Measurements from ENCODE around the gene PHF19. TPM values are rescaled to one million over a fixed set of nuclear protein-coding genes. Genes with fewer than 3 reads are reported as not detected.

The PHF19 gene
- total and polyA plus RNA-seq, 2 experiments from 2014 or later: 7.1 to 40.0 TPM

DNA sequence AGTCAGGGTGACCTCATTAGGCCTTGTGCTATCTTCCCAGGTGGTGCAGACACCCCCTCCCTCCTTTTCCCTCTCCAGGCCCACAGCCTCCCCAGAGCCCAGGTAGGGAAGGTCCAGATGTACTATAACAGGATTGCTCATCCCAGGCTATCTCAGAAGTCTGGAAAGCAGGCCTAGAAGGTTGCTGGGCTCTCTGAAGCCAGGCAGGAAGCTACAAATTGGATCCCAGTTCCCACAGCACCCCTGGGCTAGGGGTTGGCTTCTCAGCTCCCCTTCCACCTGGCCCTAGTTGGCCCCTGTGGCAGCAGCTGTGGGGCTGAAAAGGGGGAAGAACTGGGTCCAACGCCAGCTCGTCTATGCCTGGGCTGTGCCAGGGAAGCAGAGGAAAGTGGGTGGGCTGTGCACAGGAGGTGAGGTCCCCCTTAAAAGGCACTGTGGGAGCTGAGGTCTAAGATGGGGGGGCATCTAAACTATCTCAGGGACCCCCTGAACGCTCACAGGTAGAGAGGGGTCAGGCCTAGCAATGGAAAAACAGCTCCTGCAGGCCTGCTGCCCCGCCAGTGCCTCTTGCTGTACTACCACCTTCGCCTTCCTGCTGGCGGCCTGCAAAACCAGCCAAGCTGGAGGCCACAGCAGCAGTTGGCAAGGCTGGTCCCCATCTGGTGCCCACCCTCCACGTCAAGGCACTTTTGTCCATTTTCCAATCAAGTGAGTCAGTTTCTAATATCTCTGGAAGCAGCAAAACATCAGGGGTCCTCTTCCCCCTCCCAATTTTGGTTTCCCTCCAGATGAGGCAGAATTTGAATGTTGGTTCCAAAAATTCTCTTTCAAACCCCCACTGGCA lies 20.9 kb downstream of the PHF19 start:
- Histone ChIP-seq H3K36me3 (peaks cover 2% of the 10 kb centered on the region), H3K27ac (no peak overlapping the region), H3K4me1 (ENCODE audit: low read depth) (no peaks in the 10 kb centered on the region), H3K9me3 (ENCODE audit: low read depth) (no peaks in the 10 kb centered on the region), H3K27me3 (no peaks in the 10 kb centered on the region), H3K4me3 (no peak overlapping the region)
- no peak for DNase-seq (ENCODE audit: low read depth in 1 of 2, low spot score in 1 of 2)
- TF ChIP-seq, protein P1, sequence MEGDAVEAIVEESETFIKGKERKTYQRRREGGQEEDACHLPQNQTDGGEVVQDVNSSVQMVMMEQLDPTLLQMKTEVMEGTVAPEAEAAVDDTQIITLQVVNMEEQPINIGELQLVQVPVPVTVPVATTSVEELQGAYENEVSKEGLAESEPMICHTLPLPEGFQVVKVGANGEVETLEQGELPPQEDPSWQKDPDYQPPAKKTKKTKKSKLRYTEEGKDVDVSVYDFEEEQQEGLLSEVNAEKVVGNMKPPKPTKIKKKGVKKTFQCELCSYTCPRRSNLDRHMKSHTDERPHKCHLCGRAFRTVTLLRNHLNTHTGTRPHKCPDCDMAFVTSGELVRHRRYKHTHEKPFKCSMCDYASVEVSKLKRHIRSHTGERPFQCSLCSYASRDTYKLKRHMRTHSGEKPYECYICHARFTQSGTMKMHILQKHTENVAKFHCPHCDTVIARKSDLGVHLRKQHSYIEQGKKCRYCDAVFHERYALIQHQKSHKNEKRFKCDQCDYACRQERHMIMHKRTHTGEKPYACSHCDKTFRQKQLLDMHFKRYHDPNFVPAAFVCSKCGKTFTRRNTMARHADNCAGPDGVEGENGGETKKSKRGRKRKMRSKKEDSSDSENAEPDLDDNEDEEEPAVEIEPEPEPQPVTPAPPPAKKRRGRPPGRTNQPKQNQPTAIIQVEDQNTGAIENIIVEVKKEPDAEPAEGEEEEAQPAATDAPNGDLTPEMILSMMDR (IDR thresholded peaks at IDR 0.05; ENCODE audit: low read depth, low read length): no peak

DNA sequence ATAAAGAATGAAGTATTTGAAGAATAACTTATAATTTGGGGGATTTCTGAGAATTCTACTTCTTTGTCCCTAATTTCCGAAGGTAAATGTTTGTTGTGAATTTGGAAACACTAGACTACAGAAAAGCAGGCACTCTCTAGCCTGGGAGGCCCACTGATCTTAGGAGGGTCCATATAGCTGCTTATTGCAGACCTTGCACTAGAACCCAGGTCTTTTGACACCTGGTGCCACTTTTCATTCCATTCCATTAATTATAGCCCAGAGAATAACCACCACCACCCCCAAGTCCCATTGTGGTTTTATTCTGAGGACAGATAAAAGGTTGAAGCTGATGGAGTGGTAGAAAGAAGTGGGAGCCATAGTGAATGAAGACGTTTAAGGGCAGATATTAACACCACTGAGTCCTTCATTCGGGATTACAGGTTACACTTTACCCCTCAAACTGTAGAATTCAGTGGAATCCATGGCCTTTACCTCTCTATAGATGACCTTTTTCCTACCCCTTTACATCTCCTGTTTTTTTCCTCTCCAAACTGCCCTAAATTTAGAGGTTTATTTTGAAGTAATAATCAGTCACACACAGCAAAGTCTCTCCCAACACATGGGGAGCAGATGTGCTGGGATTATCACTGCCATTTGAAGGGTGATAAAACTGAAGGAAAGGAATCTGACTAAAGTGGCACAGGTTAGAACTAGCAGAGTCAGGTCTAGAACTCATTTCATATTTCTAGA lies 22.2 kb downstream of the PHF19 start:
- DNase-seq (ENCODE audit: low read depth in 1 of 2, low spot score in 1 of 2): no peak
- Histone ChIP-seq H3K9me3 (ENCODE audit: low read depth) (no peaks in the 10 kb centered on the region), H3K4me1 (ENCODE audit: low read depth) (no peaks in the 10 kb centered on the region), H3K4me3 (no peak overlapping the region), H3K27ac (no peak overlapping the region), H3K36me3 (no peaks in the 10 kb centered on the region), H3K27me3 (no peaks in the 10 kb centered on the region)
- TF ChIP-seq, protein P1 (IDR thresholded peaks at IDR 0.05; ENCODE audit: low read depth, low read length): no peak

- H3K36me3 ChIP-seq: no peaks in the 10 kb centered on the region
- no peak overlapping the region for H3K27ac ChIP-seq
- no peaks in the 10 kb centered on the region for H3K4me1 ChIP-seq (ENCODE audit: low read depth)
- TF ChIP-seq, protein P1 (IDR thresholded peaks at IDR 0.05; ENCODE audit: low read depth, low read length): no peak
- H3K27me3 ChIP-seq: no peaks in the 10 kb centered on the region
- no peak overlapping the region for H3K4me3 ChIP-seq
- DNase-seq (ENCODE audit: low read depth in 1 of 2, low spot score in 1 of 2): no peak
- no peaks in the 10 kb centered on the region for H3K9me3 ChIP-seq (ENCODE audit: low read depth)
Observed at GRCh38 chr9:120853198-120853597, 23.8 kb downstream of the PHF19 start.

GRCh38 chr9:120852240-120853010 lies 24.6 kb downstream of the PHF19 start:
- Histone ChIP-seq H3K4me1 (ENCODE audit: low read depth) (no peaks in the 10 kb centered on the region), H3K27ac (no peak overlapping the region), H3K9me3 (ENCODE audit: low read depth) (no peaks in the 10 kb centered on the region), H3K27me3 (no peaks in the 10 kb centered on the region), H3K36me3 (no peaks in the 10 kb centered on the region), H3K4me3 (no peak overlapping the region)
- TF ChIP-seq, protein P1 (IDR thresholded peaks at IDR 0.05; ENCODE audit: low read depth, low read length): no peak
- no peak for DNase-seq (ENCODE audit: low read depth in 1 of 2, low spot score in 1 of 2)

GRCh38 chr9:120851449-120851848 lies 25.5 kb downstream of the PHF19 start:
- no peak for DNase-seq (ENCODE audit: low read depth in 1 of 2, low spot score in 1 of 2)
- Histone ChIP-seq H3K27ac (no peak overlapping the region), H3K4me1 (ENCODE audit: low read depth) (peaks cover 7% of the 10 kb centered on the region), H3K4me3 (no peak overlapping the region), H3K9me3 (ENCODE audit: low read depth) (no peaks in the 10 kb centered on the region), H3K36me3 (no peaks in the 10 kb centered on the region), H3K27me3 (no peaks in the 10 kb centered on the region)
- TF ChIP-seq, protein P1 (IDR thresholded peaks at IDR 0.05; ENCODE audit: low read depth, low read length): no peak

Data from cardiac muscle cell (in vitro differentiated cells and primary cell).